PC-3 (cell line): ENCODE measurements around the gene SCAP. TPM values are rescaled to one million over a fixed set of nuclear protein-coding genes. Genes with fewer than 3 reads are reported as not detected.
"Not testable (repeated sequence)": the region's sequence is repeated elsewhere in the genome, so short reads cannot be mapped to it uniquely, and the experiment has no call there.

ENCODE experiments used
- ATAC-seq: fragments of 200-7000 bp; cut with Tn5 transposase; 2 replicates; pipeline ENCODE4 v1.9.1; 2020; ENCODE audit warnings: mild to moderate bottlenecking, moderate library complexity
- BruUV-seq: library from RNA; stranded (reverse); fragments of 400-500 nt; replicated peaks from 2 replicates; lab custom pipeline; 2021; lab: Mats Ljungman, UMichigan
- CTCF ChIA-PET: fragments of 300-600 bp; sonication (Branson Sonifier 250); formaldehyde crosslinking; loops from one replicate; lab custom pipeline; 2022; ENCODE audit warnings: antibody characterized with exemption; lab: Charles Lee
- POLR2A ChIA-PET: fragments of 300-600 bp; sonication (Branson Sonifier 250); formaldehyde crosslinking; loops from one replicate; lab custom pipeline; 2022; ENCODE audit warnings: antibody characterized with exemption; ENCODE audit not compliant: unreplicated experiment; lab: Charles Lee
- DNase-seq: peaks from one replicate; pipeline ENCODE4 v3.0.0-alpha.2; 2015
- H2AFZ ChIP-seq: fragments of 300-600 bp; sonication (generic); 2 replicates; pipeline ENCODE4 v1.6.0; 2016; ENCODE audit warnings: antibody characterized with exemption, low read length
- H3F3A ChIP-seq: fragments of 300-600 bp; sonication (generic); one replicate; pipeline ENCODE4 v1.6.0; 2017; ENCODE audit warnings: antibody characterized with exemption, low read length, control low read depth, mild to moderate bottlenecking; ENCODE audit not compliant: unreplicated experiment
- H3K27ac ChIP-seq: fragments of 300-600 bp; sonication (generic); 2 replicates; pipeline ENCODE4 v1.5.1; 2016; ENCODE audit warnings: mild to moderate bottlenecking, low read length
- H3K27me3 ChIP-seq: fragments of 300-600 bp; sonication (generic); 2 replicates; pipeline ENCODE4 v1.6.1; 2016; ENCODE audit warnings: low read length, mixed read lengths
- H3K36me3 ChIP-seq: fragments of 300-600 bp; sonication (generic); 2 replicates; pipeline ENCODE4 v1.6.1; 2016; ENCODE audit warnings: low read depth, mixed run types, low read length, mixed read lengths
- H3K4me1 ChIP-seq: fragments of 300-600 bp; sonication (generic); 2 replicates; pipeline ENCODE4 v1.5.1; 2016; ENCODE audit warnings: low read length; ENCODE audit not compliant: insufficient read depth
- H3K4me2 ChIP-seq: fragments of 300-600 bp; sonication (generic); 2 replicates; pipeline ENCODE4 v1.6.0; 2016; ENCODE audit warnings: low read length
- H3K4me3 ChIP-seq: fragments of 300-600 bp; sonication (generic); 2 replicates; pipeline ENCODE4 v1.5.1; 2016; ENCODE audit warnings: mild to moderate bottlenecking, low read length, mixed read lengths
- H3K79me2 ChIP-seq: fragments of 300-600 bp; sonication (generic); 2 replicates; pipeline ENCODE4 v1.6.1; 2017; ENCODE audit warnings: low read length, mixed read lengths
- H3K9ac ChIP-seq: fragments of 300-600 bp; sonication (generic); 2 replicates; pipeline ENCODE4 v1.6.0; 2016; ENCODE audit warnings: mild to moderate bottlenecking, low read length
- H3K9me2 ChIP-seq: fragments of 300-600 bp; sonication (generic); replicated peaks from 2 replicates; pipeline ENCODE4 v1.6.1; 2016; ENCODE audit warnings: mixed run types, low read length, mixed read lengths
- H3K9me3 ChIP-seq: fragments of 300-600 bp; sonication (generic); 2 replicates; pipeline ENCODE4 v1.6.1; 2016; ENCODE audit warnings: low read length, mixed read lengths
- H4K20me1 ChIP-seq: fragments of 300-600 bp; sonication (generic); 2 replicates; pipeline ENCODE4 v1.6.1; 2016; ENCODE audit warnings: low read length, mixed read lengths
- CTCF ChIP-seq: fragments of 300-600 bp; sonication (generic); conservative IDR thresholded peaks from 2 replicates; pipeline ENCODE4 v1.5.1; 2017; ENCODE audit warnings: antibody characterized with exemption, low read depth, mild to moderate bottlenecking, low read length
- EZH2 ChIP-seq: fragments of 300-600 bp; sonication (generic); IDR thresholded peaks from one replicate; pipeline ENCODE4 v1.6.1; 2017; ENCODE audit warnings: antibody characterized with exemption, mild to moderate bottlenecking, low read length; ENCODE audit not compliant: unreplicated experiment
- EZH2phosphoT487 ChIP-seq: fragments of 300-600 bp; sonication (generic); IDR thresholded peaks from 2 replicates; pipeline ENCODE4 v1.6.1; 2018; ENCODE audit warnings: mild to moderate bottlenecking, antibody characterized with exemption, low read length, borderline replicate concordance
- intact Hi-C: fragments of 100-400 bp; cut with micrococcal nuclease; formaldehyde crosslinking; loops from 2 replicates; pipeline ENCODE4 v1.9.0; 2023
- total RNA-seq: library from RNA; depleted of rRNA; stranded (reverse); fragments of >200 nt; gene quantifications from 2 replicates; pipeline ENCODE4 v1.2.3, GENCODE V29; 2014

SCAP gene
- total RNA-seq, 1 experiment from 2014 or later, result 84.7 TPM

GRCh38 chr3:47464588-47464987, 11.2 kb downstream of the SCAP start:
- H3K9me3 ChIP-seq, result no peaks in the 10 kb centered on the region
- BruUV-seq, result no TSS peak
- H3K27me3 ChIP-seq, result no peaks in the 10 kb centered on the region
- DNase-seq, result no peak
- H4K20me1 ChIP-seq, result no peaks in the 10 kb centered on the region
- intact Hi-C loops, result no loop called here
- no peak overlapping the region for H3K27ac ChIP-seq
- no peaks in the 10 kb centered on the region for H3K9me2 ChIP-seq
- H3K36me3 ChIP-seq, result peaks cover 7% of the 10 kb centered on the region; the same call in 1 of the 2 replicates
- no peaks in the 10 kb centered on the region for H3F3A ChIP-seq
- H3K79me2 ChIP-seq, result peaks cover 71% of the 10 kb centered on the region
- H3K4me1 ChIP-seq, result no peaks in the 10 kb centered on the region
- ChIA-PET POLR2A (no interaction called here), CTCF (no interaction called here)
- H2AFZ ChIP-seq, result no peak overlapping the region
- no peak overlapping the region for H3K4me2 ChIP-seq
- ATAC-seq, result no peak
- TF ChIP-seq EZH2phosphoT487 (no peak), CTCF (no peak), EZH2 (no peak)
- H3K4me3 ChIP-seq, result no peak overlapping the region
- H3K9ac ChIP-seq, result no peak overlapping the region

- ATAC-seq, H3K4me2 ChIP-seq, H3K36me3 ChIP-seq, H3K9ac ChIP-seq, intact Hi-C loops, H2AFZ ChIP-seq, H3K9me3 ChIP-seq, POLR2A ChIA-PET, H3K27ac ChIP-seq, H3K27me3 ChIP-seq, H4K20me1 ChIP-seq, BruUV-seq, H3K4me3 ChIP-seq, H3K9me2 ChIP-seq, H3F3A ChIP-seq, DNase-seq, CTCF ChIA-PET, H3K4me1 ChIP-seq: not testable (repeated sequence)
- peaks cover 66% of the 10 kb centered on the region for H3K79me2 ChIP-seq
Observed at GRCh38 chr3:47459534-47460085, 16.1 kb downstream of the SCAP start.

- Histone ChIP-seq H3K9me3 (no peaks in the 10 kb centered on the region), H3K9me2 (no peaks in the 10 kb centered on the region), H4K20me1 (peaks cover 5% of the 10 kb centered on the region; the same call in 1 of the 2 replicates), H2AFZ (no peak overlapping the region), H3K79me2 (peaks cover 73% of the 10 kb centered on the region), H3K4me3 (no peak overlapping the region), H3K4me1 (no peaks in the 10 kb centered on the region), H3K4me2 (no peak overlapping the region), H3K27ac (no peak overlapping the region), H3K27me3 (no peaks in the 10 kb centered on the region), H3K36me3 (0 out of 2 replicates have a peak, but pooled peaks cover 2% of the 10 kb centered on the region), H3K9ac (no peak overlapping the region), H3F3A (no peaks in the 10 kb centered on the region)
- ATAC-seq (no peak), DNase-seq (no peak)
- POLR2A ChIA-PET, result no interaction called here
- intact Hi-C loops, result no loop called here
- CTCF ChIA-PET, result no interaction called here
- BruUV-seq, result no TSS peak
- TF ChIP-seq CTCF, result no peak
- no peak for TF ChIP-seq EZH2
Observed at GRCh38 chr3:47456984-47457383, 18.8 kb downstream of the SCAP start.
